ENCODE measurements around the gene MRTO4.

The MRTO4 gene

GRCh38 chr1:19307794-19308508 is 56.3 kb downstream of the MRTO4 start:
- Histone ChIP-seq H3K27ac (ENCODE audit: low read depth, low read length) (no peak overlapping the region), H3K4me1 (ENCODE audit: insufficient read depth, low read length) (peaks cover 12% of the 10 kb centered on the region), H3K27me3 (ENCODE audit: control insufficient read depth in 1 of 2, insufficient read depth in 2 of 2, low read length in 2 of 2) (no peaks in the 10 kb centered on the region), H3K4me3 (ENCODE audit: low read depth in 1 of 2, low read length in 2 of 2) (no peak overlapping the region), H3K9me3 (ENCODE audit: low read length) (no peaks in the 10 kb centered on the region), H3K9ac (ENCODE audit: low read length) (no peak overlapping the region), H3K36me3 (ENCODE audit: insufficient read depth, low read length) (peaks cover 54% of the 10 kb centered on the region)

- Histone ChIP-seq H3K9ac (ENCODE audit: low read length) (no peak overlapping the region), H3K9me3 (ENCODE audit: low read length) (no peaks in the 10 kb centered on the region), H3K27ac (ENCODE audit: low read depth, low read length) (no peak overlapping the region), H3K36me3 (ENCODE audit: insufficient read depth, low read length) (peaks cover 48% of the 10 kb centered on the region), H3K4me1 (ENCODE audit: insufficient read depth, low read length) (peaks cover 18% of the 10 kb centered on the region), H3K27me3 (ENCODE audit: control insufficient read depth in 1 of 2, insufficient read depth in 2 of 2, low read length in 2 of 2) (no peaks in the 10 kb centered on the region), H3K4me3 (ENCODE audit: low read depth in 1 of 2, low read length in 2 of 2) (no peak overlapping the region)
These were observed 56.9 kb downstream of the MRTO4 start for GRCh38 chr1:19308509-19308907.

GRCh38 chr1:19309123-19309813 is 57.7 kb downstream of the MRTO4 start:
- Histone ChIP-seq H3K9ac (ENCODE audit: low read length) (no peak overlapping the region), H3K27me3 (ENCODE audit: control insufficient read depth in 1 of 2, insufficient read depth in 2 of 2, low read length in 2 of 2) (no peaks in the 10 kb centered on the region), H3K4me1 (ENCODE audit: insufficient read depth, low read length) (peaks cover 23% of the 10 kb centered on the region), H3K4me3 (ENCODE audit: low read depth in 1 of 2, low read length in 2 of 2) (no peak overlapping the region), H3K36me3 (ENCODE audit: insufficient read depth, low read length) (peaks cover 43% of the 10 kb centered on the region), H3K27ac (ENCODE audit: low read depth, low read length) (no peak overlapping the region), H3K9me3 (ENCODE audit: low read length) (no peaks in the 10 kb centered on the region)
